GM12874 (cell line): Measurements from ENCODE around the gene JAK1.

Experiments used
- TF ChIP-seq, protein P1 (sequence below): IDR thresholded peaks from 2 replicates; pipeline ENCODE4 v1.5.1; 2011; ENCODE audit warnings: low read depth, mild to moderate bottlenecking, control low read depth, low read length, moderate library complexity; ENCODE audit not compliant: insufficient read depth

The JAK1 gene

DNA sequence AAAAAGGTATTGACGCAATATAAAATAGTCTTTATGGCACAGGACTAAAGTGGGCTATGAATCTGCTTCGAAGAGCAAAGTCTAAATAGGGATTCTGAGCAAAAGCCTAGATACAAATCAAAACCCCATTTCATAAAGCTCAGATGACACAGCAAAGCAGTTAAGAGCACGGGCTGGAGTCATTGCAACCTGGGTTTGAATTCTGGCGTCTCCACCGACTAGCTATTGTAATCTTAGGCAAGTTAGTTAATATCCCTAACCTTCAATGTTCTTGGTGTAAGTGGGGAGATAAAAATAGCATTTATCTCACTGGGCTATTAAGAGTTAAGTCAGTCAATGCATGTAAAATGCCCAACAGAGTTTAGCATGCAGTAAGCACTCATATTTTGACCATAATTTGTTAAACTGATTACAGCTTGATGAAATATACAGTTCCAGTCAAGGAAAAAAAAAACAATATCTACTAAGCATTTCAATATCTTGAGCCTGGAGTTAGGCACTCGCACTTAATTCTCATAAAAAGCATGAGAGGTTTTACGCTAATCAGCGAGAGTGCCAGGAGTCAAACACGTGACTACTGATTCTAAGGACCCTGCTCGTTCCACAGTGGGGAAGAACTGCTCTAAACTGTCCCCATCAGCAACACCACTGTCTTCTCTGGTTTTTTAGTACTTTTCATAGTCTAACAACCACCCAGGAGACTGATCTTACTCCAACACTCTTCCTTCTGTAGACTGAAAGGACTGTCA lies 75.5 kb downstream of the JAK1 start:
- TF ChIP-seq, protein P1, sequence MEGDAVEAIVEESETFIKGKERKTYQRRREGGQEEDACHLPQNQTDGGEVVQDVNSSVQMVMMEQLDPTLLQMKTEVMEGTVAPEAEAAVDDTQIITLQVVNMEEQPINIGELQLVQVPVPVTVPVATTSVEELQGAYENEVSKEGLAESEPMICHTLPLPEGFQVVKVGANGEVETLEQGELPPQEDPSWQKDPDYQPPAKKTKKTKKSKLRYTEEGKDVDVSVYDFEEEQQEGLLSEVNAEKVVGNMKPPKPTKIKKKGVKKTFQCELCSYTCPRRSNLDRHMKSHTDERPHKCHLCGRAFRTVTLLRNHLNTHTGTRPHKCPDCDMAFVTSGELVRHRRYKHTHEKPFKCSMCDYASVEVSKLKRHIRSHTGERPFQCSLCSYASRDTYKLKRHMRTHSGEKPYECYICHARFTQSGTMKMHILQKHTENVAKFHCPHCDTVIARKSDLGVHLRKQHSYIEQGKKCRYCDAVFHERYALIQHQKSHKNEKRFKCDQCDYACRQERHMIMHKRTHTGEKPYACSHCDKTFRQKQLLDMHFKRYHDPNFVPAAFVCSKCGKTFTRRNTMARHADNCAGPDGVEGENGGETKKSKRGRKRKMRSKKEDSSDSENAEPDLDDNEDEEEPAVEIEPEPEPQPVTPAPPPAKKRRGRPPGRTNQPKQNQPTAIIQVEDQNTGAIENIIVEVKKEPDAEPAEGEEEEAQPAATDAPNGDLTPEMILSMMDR: no peak

DNA sequence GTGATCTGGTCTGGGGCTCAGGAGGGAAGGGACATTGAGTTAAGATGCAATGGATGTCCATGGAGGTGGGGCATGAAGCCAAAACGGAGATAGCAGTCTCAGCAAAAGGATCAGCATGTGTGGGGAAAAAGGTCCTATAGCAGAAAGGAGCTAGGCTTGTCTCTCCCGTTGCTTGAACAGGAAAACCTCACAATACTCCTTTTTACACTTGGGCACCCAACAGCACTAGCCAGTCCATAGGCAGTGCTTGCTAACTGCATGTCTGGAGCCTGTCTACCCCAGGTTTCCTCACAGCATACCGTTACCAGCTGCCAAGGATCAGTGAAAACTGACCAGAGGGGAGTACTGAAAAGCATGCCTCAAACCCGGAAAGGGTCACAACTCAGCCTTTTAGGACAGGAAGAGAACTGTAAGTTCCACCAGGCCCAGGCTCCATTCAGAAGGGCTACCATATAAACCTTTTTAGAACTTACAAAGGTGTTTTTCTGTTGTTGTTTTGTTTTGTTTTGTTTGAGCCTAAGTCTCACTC lies 78.6 kb downstream of the JAK1 start:
- TF ChIP-seq, protein P1: no peak

DNA sequence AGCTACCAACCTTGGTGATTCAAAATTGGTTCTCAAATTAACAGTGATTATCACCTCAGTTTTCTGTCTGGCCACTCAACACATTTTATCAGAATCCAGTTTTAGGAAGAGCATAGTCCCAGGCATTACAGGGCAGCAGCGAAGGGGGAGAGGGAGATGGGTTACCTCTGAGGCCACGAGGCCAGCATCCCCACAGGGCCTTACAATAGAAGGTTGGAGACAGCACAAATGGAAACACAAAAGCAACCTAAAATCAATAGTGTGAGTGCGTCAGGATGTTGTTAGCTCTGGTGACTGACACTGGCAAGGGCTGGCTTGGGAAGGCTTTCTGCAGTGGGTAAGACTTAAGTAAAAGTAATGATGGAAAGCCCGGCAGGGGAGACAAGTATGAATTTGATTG lies 79.5 kb downstream of the JAK1 start:
- TF ChIP-seq, protein P1: no peak

DNA sequence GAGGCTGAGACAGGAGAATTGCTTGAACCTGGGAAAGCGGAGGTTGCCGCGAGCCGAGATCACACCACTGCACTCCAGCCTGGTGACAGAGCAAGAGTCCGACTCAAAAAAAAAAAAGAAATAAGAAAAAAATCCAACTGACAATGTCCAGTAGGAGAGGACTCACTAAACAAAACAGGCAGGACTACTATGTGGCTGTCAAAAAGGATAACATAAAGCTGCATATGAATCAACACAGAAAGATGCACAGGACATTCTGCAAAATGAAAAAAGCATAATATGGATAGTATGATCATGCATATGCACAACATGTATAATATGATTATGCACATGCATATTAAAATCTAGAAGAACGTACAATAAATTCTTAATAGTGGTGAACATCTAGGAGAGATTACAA lies 80.7 kb downstream of the JAK1 start:
- TF ChIP-seq, protein P1: no peak

DNA sequence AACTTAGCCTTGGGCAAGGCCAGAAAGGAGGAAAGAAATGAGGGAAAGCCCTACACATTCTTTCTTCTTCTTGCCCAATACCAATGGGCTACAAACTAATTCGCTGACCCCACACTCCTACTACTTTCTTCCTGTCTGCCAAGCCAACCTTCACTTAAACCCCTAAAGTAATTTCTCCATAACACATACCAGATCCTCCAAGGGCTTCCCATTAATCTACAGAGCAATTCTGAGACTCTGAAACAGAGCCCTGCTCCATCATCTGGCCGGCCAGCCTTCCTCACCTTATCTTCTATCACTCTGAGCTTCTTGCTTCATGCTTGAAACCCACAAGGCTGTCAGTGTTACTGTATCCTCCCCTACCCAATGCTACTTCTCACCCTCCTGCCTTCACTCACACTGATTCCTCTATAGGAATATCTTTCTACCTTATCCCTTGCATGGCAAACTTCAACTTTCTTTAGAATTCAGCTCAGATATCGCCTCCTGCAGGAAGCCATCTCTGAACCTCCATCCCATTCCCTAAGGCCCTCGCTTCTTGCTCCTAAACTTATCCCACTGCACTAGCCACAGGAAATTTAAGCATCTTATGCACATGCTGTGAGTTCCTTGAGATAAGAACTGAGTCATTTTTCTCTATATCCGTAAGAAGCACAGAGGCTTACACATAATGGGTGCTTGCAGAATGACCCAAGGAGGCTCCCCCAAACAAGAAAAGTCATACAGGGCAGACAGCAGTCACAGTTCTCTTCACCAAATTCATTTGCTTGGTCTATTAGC lies 81.9 kb downstream of the JAK1 start:
- TF ChIP-seq, protein P1: no peak

DNA sequence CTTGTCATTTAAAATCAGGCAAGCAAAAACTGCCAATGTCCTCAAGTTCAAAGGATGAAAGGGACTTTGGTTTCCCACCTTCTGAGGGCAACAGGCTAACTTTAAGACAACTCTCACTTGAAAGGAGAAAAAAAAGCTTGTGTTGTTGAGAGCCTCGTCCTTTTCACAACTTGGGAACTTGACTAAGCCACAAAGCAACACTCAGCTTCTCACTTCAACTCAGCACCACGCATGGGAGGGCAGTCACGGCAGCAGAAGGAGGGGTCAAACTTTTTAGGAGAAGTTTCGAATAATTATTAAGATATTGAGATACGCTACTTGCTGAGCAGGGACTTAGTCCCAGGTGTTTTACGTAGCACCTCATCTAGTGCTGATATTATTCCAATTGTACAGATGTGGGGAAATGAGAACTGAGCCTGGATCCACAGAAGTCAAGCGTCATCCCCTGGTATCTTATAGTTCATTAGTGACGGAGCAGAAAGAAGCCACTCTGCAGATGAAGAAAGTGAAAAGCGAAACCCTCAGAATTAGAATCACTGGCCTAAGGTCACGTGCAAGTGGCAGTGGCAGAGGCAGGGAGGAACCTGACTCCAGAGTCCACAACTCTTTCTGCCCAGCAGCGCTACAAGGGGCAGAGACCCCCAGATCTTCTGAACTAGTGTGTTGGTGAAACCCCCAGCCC lies 83.6 kb downstream of the JAK1 start:
- TF ChIP-seq, protein P1: no peak

DNA sequence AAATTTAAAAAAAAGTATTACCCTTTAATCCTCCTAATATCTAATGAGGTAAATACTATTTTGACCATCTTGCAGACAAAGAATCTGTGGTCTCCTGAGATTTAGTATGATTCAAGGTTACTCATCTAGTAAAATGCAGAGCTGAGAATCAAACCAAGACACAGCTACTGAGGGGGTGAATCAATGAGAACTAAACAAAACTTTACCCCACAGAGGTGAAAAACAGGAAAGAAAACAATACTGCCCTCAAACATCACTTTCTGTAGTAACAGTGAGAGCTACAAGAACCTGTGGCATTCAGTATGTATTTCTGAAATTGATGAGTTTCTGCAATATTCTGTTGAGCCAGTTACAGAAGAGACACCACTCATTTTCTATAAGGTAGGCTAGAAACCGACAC lies 85.1 kb downstream of the JAK1 start:
- TF ChIP-seq, protein P1: no peak
